GM12874 (cell line): Measurements from ENCODE around the gene ROR1.

Source experiments
- TF ChIP-seq, protein P1 (sequence below): IDR thresholded peaks from 2 replicates; pipeline ENCODE4 v1.5.1; 2011; ENCODE audit warnings: low read depth, mild to moderate bottlenecking, control low read depth, low read length, moderate library complexity; ENCODE audit not compliant: insufficient read depth

ROR1 gene

DNA sequence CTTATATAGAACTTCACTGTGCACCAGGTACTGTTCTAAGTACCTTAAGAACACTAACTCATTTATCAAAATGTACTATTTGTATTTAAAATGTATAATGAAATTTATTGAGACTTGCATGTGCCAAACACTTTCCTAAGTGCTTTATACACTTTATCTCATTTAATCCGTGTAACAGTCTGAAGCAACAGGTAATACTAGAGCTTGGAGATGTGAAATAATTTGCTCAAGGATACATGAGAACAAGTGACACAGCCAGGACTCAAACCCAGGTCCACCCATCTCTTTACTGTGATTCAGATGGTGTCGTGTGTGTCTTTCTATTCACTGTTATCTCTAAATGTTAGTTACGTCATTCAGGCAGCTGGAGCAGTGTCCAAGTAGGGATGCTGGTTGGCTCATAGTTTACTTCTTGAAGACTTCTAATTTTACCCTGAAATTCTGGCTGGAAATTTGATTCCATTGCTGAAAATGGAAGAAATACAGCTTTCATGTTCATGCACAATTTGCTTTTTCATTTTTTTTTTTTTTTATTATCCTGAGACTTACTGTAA lies 259.9 kb downstream of the ROR1 start:
- TF ChIP-seq, protein P1, sequence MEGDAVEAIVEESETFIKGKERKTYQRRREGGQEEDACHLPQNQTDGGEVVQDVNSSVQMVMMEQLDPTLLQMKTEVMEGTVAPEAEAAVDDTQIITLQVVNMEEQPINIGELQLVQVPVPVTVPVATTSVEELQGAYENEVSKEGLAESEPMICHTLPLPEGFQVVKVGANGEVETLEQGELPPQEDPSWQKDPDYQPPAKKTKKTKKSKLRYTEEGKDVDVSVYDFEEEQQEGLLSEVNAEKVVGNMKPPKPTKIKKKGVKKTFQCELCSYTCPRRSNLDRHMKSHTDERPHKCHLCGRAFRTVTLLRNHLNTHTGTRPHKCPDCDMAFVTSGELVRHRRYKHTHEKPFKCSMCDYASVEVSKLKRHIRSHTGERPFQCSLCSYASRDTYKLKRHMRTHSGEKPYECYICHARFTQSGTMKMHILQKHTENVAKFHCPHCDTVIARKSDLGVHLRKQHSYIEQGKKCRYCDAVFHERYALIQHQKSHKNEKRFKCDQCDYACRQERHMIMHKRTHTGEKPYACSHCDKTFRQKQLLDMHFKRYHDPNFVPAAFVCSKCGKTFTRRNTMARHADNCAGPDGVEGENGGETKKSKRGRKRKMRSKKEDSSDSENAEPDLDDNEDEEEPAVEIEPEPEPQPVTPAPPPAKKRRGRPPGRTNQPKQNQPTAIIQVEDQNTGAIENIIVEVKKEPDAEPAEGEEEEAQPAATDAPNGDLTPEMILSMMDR = no peak

GRCh38 chr1:64036549-64036948 lies 262.7 kb downstream of the ROR1 start:
- TF ChIP-seq, protein P1 = no peak

DNA sequence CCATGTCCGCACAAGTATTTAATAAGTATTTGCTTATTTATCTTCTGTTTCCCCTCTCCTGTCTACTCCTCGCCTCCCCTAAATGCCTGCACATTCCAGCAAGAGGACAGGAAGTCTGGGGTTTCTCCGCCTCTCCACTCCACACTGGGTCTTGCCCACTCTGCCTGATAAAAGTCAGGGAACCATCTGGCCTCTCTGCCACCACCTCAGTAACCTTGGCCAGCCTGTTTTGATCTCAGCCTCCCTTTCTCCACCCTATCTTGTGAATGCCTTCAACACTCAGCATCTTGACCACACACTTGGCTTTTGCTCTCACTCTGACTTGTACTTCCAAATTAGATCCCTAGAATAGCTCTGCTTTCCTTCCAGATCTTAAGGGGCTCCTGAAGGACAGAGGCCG lies 264.3 kb downstream of the ROR1 start:
- TF ChIP-seq, protein P1 = no peak

DNA sequence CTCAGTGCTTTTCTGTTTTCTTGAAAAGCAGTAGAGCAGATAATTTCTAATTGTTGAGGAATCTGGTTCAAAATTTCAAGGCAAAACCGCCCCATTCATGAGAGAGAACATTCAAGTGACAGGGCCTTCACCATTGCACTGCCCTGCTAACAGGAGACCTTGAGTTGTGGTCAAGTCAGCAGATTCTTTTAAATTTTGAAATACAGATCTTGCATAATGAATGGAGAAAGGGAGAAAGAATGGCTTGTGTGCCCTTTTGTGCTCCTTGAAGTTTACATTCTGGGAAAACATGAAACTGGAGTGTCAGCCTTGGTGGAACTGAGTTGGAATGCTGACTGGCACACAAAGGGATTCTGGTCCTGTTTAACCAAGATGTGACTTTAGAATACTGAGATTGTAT lies 265.1 kb downstream of the ROR1 start:
- TF ChIP-seq, protein P1 = no peak

DNA sequence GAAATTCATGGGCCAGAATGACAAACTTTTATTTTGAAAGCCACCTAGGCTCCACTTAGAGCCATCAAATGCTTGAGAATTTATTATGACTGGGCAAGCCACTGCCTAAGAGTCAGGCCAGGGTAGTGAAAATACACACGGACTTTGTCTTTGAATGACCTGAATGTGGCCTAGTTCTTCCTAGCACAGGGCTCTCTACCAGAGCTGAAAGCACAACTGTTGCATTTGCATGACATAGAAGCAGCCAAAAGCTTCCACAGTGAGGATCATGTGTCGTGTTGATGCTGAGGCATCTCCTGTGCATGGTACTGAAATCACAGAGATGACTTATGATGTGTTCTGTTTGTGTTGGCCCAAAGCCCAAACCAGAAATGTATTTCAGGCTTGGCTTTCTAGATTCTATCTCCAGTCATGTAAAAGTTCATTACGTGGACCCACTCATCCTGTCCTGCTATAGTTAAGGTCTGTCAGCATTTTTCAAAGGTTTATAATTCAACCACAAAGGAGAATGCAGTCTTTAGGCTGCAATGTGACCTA lies 265.6 kb downstream of the ROR1 start:
- TF ChIP-seq, protein P1 = no peak

GRCh38 chr1:64041371-64042131 lies 267.7 kb downstream of the ROR1 start:
- TF ChIP-seq, protein P1 = no peak

DNA sequence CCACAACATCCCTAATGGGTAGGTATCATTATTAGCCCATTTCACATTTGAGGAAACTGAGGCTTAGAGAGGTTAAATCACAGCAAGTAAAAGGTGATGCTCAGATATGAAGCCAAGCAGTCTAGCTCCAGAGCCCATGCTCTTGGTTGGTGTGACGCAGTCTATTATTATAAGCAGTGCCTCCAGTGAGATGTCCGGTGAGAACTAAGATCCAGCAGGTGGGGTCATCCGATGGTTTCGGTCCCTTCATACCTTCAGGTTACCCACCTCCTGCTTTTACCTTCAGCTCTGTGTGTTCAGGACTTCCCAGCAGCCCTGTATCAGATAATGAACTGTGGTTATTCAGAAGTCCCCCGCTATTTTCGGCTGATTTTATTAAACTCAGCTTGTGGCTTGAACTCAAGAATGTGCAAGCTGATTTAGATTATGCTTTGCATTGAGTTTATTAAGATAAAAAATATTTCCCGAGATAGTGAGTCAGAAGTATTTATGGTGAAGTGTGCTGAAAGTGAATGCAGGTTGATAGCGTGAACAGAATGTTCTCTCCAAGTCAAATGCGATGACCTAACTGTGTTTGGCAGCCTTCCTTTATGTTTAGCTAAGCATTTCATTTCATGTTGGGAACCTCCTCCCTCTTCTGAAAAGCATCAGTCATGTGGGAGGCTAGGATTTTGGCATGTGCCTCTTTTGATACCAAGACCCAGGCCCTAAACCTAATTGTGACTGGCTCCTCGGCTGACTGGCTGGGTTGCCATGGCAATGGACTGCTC lies 268.7 kb downstream of the ROR1 start:
- TF ChIP-seq, protein P1 = no peak
